ENCODE data around the gene PDPK1. TPM values are rescaled to one million over a fixed set of nuclear protein-coding genes. Genes with fewer than 3 reads are reported as not detected.
"Not testable (repeated sequence)": the region's sequence is repeated elsewhere in the genome, so short reads cannot be mapped to it uniquely, and the experiment has no call there.

The PDPK1 gene
- total RNA-seq, 1 experiment from 2014 or later, result 32.3 TPM

- DNase-seq (ENCODE audit: unreplicated experiment); H3K27me3 Mint-ChIP-seq (ENCODE audit: insufficient read depth, unreplicated experiment); H3K9me3 Mint-ChIP-seq (ENCODE audit: unreplicated experiment): not testable (repeated sequence)
Measured at GRCh38 chr16:2651268-2651871, 113.5 kb downstream of the PDPK1 start.

More at GRCh38 chr16:2651268-2651871, 113.5 kb downstream of the PDPK1 start:
- H3K27ac Mint-ChIP-seq (ENCODE audit: low read depth, unreplicated experiment); H3K4me1 Mint-ChIP-seq (ENCODE audit: insufficient read depth, unreplicated experiment); H3K4me3 Mint-ChIP-seq (ENCODE audit: unreplicated experiment); POLR2A ChIA-PET; intact Hi-C loops (cut with micrococcal nuclease); CTCF ChIA-PET; H3K36me3 Mint-ChIP-seq (ENCODE audit: insufficient read depth, unreplicated experiment); BruUV-seq (replicated peaks): not testable (repeated sequence)

Small RNA genes lying within 50 kb of the gene (microRNA-seq; reads per million reads assigned to microRNA genes)
- gene MIR3178, result not detected

Other genes starting within 250 kb of the PDPK1 start
- 3.5 and 4.6 TPM in 2 replicates for gene ABCA3, start 197.3 kb upstream of the PDPK1 start, total RNA-seq (2022)
- gene CCNF, start 108.6 kb upstream of the PDPK1 start, total RNA-seq (2022), result 7.5 and 11.9 TPM in 2 replicates
- 3.5 and 6.9 TPM in 2 replicates for gene TEDC2, start 77.9 kb upstream of the PDPK1 start, total RNA-seq (2022)
- not detected in 2 replicates for gene NTN3, start 66.7 kb upstream of the PDPK1 start, total RNA-seq (2022)
- gene TBC1D24, start 62.9 kb upstream of the PDPK1 start, total RNA-seq (2022), result 7.6 and 8.1 TPM in 2 replicates
- gene ATP6V0C, start 24.1 kb upstream of the PDPK1 start, total RNA-seq (2022), result 173 and 198 TPM in 2 replicates
- 15.8 and 26.5 TPM in 2 replicates for gene AMDHD2, start 17.6 kb upstream of the PDPK1 start, total RNA-seq (2022)
- gene CEMP1, start 6.6 kb upstream of the PDPK1 start, total RNA-seq (2022), result not detected in 2 replicates
- 49.4 and 51.6 TPM in 2 replicates for gene KCTD5, start 144.5 kb downstream of the PDPK1 start, total RNA-seq (2022)
- 5.8 and 6.3 TPM in 2 replicates for gene PRSS27, start 182.2 kb downstream of the PDPK1 start, total RNA-seq (2022)
- gene SRRM2, start 214.6 kb downstream of the PDPK1 start, total RNA-seq (2022), result 710 and 779 TPM in 2 replicates
- 438 and 504 TPM in 2 replicates for gene ELOB, start 239.3 kb downstream of the PDPK1 start, total RNA-seq (2022)
- not detected in 2 replicates for gene PRSS33, start 249.5 kb downstream of the PDPK1 start, total RNA-seq (2022)

All from MCF 10A (cell line).